ENCODE data around the gene SIVA1.

Gene SIVA1

DNA sequence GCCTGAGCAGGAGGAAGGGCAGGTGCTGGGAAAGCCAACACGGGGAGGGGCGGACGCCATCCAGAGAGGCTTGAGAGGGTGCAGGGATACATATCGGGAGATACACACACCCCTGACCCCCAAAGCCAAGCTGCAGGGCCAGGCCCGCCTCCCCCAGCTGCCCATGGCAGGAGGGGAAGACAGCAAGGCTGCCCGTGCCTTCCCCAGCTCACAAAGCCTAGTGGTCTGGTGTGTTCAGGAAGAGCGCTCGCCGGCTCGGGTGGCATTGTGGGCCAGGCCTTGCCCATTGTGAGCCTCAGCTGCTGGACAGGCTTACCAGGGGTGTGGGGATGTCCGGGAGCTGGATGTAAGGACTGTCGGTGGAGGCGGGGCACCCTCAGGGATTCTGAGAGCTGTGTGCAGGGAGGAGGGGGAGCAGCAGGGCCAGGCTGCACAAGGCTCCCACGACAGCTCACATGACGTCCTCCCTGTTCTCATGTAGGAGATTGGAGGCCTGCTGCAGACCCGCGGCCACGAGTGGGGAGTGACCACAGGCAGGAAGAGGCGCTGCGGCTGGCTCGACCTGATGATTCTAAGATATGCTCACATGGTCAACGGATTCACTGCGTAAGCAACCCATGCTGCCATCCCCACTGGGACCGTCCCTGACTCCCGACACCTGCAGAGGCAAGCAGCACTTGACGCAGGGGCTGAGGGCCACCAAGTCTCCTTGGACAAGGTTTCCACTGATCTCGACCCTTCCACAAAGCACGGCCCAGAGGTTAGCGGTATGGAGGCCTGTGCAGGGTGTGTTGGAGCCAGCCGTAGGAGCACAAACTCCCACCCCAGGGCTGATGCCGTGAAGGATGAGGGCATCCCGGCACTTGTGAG is 10.1 kb upstream of the SIVA1 start:
- H3K4me3 ChIP-seq (ENCODE audit: low read depth, low read length), result no peak overlapping the region
- TF ChIP-seq, protein P1, sequence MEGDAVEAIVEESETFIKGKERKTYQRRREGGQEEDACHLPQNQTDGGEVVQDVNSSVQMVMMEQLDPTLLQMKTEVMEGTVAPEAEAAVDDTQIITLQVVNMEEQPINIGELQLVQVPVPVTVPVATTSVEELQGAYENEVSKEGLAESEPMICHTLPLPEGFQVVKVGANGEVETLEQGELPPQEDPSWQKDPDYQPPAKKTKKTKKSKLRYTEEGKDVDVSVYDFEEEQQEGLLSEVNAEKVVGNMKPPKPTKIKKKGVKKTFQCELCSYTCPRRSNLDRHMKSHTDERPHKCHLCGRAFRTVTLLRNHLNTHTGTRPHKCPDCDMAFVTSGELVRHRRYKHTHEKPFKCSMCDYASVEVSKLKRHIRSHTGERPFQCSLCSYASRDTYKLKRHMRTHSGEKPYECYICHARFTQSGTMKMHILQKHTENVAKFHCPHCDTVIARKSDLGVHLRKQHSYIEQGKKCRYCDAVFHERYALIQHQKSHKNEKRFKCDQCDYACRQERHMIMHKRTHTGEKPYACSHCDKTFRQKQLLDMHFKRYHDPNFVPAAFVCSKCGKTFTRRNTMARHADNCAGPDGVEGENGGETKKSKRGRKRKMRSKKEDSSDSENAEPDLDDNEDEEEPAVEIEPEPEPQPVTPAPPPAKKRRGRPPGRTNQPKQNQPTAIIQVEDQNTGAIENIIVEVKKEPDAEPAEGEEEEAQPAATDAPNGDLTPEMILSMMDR (IDR thresholded peaks at IDR 0.05; ENCODE audit: borderline replicate concordance, insufficient read depth, low read depth, low read length), result no peak

DNA sequence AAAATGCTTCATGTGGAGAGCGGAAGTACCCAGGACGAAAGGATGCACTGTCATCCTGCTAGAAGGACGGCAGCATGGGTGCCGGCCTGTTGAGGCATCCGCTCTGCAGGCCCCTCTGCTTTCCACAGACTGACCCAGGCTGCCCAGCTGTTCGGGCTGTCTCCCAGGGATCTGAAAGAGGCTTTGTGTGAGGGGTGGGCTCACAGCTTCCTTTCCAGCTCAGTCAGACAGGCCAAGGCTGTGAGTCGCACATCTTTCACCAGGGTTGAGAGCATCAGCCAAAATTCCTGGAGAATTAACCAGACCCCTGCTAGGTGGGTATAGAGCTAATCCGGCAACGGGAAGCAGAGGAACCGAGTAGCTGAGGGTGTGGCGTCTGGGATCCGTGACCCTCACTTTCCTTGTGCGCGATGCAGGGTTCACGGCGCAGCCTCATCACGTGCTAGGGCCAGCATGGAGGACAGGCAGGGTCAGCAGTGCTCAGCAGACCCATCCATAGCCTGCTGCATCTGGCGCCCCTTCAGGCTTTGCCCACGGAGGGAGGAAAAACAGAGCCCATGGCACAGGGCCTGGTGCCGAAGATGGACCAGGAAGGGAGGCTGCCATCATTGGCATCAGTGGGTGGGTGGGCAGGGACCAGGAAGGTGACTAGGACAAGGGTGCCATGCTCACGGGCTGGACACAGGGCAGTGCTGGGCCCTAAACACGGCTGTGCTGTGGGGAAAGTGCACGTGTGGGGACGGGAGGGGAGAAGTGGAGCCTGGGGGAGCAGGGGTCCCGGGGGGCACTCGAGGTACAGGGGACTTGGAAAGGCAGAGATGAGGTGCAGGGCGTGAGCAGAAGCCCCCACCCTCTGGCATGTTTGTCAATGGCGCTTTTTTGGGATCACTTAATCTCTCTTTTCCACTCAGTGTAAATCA is 9.2 kb upstream of the SIVA1 start:
- H3K4me3 ChIP-seq (ENCODE audit: low read depth, low read length), result no peak overlapping the region
- TF ChIP-seq, protein P1 (IDR thresholded peaks at IDR 0.05; ENCODE audit: borderline replicate concordance, insufficient read depth, low read depth, low read length), result no peak

DNA sequence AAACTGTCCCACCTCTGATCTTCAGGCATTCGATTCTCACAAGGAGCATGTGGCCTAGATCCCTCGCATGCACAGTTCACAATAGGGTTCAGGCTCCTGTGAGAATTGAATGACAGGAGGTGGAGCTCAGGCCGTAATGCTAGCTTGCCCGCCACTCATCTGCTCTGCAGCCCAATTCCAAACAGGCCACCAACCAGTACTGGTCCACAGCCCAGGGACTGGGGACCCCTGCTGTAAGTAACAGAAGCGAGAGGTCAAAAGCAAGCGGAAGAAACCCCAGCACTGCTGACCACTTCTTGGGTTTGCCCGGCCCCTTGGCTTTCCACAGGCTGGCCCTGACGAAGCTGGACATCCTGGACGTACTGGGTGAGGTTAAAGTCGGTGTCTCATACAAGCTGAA is 8.5 kb upstream of the SIVA1 start:
- TF ChIP-seq, protein P1 (IDR thresholded peaks at IDR 0.05; ENCODE audit: borderline replicate concordance, insufficient read depth, low read depth, low read length), result no peak
- H3K4me3 ChIP-seq (ENCODE audit: low read depth, low read length), result no peak overlapping the region

DNA sequence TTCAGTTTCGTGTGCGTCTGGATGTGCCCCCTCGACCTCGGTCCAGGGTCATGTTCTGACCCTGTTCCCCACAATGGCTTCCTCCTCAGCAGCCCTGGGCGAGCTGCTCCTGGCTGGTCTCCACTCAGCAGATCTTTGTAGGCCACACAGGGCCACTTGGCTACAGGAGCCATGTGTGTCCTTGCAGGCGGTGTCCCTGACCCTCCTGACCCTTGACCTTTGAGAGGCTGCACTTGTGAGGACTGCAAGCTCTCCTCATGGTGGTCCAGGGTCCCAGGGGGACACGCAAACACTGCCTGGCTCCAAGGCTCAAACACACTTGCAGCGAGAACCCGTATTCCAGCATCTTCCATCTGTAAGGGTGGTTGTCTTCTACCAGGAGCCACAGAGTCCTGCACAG is 7.5 kb upstream of the SIVA1 start:
- TF ChIP-seq, protein P1 (IDR thresholded peaks at IDR 0.05; ENCODE audit: borderline replicate concordance, insufficient read depth, low read depth, low read length), result no peak
- H3K4me3 ChIP-seq (ENCODE audit: low read depth, low read length), result no peak overlapping the region

DNA sequence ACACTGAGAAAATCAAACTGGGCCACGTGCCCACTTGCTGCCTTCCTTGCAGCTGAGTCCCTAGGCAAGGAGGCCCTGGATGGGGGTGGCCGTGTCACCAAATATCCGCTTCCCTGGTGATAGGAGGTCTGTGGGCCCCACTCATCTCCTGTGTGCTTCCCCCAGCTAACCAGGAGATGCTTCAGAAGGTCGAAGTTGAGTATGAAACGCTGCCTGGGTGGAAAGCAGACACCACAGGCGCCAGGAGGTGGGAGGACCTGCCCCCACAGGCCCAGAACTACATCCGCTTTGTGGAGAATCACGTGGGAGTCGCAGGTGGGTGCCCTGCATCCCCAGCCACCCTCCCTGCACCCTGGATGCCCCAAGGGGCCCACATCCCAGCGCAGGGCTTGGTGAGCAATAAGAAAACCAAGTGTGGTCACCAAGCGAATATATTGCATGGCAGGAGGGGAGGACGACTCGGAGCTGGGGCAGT is 6.8 kb upstream of the SIVA1 start:
- no peak overlapping the region for H3K4me3 ChIP-seq (ENCODE audit: low read depth, low read length)
- TF ChIP-seq, protein P1 (IDR thresholded peaks at IDR 0.05; ENCODE audit: borderline replicate concordance, insufficient read depth, low read depth, low read length), result no peak

DNA sequence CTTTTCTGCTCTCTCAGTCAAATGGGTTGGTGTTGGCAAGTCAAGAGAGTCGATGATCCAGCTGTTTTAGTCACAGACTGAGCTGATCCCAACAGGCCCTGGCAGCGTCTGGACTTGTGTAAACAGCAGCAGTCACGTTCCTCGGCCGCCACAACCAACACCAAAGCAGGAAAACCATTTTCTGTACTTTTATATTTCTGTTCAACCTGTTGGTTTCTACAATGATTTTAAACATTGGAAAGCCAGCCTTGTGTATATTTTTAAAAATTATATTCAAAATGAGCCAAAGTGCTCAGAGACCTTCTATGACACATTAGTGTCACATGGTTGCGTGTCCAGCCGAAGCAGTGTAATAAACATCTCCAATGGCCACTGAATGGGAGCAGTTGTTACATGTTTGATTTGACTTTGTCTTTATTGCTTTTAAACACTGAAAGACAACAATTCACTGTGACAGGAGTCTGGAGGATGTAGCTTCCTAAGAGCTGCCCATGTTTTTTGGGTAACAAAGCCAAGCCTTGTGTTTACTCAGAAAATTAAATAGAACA is 5.9 kb upstream of the SIVA1 start:
- TF ChIP-seq, protein P1 (IDR thresholded peaks at IDR 0.05; ENCODE audit: borderline replicate concordance, insufficient read depth, low read depth, low read length), result no peak
- no peak overlapping the region for H3K4me3 ChIP-seq (ENCODE audit: low read depth, low read length)

All from GM12875 (cell line).